Measurements from ENCODE around the gene CCDC142.

The CCDC142 gene

GRCh38 chr2:74515271-74515980 is 32.6 kb upstream of the CCDC142 start:
- TF ChIP-seq GLIS3 (CRISPR knock-in tag; IDR thresholded peaks at IDR 0.05): no peak
- TF ChIP-seq RARB (CRISPR knock-in tag; IDR thresholded peaks at IDR 0.05): no peak
- TF ChIP-seq ZNF565 (CRISPR knock-in tag; conservative IDR thresholded peaks at IDR 0.05; ENCODE audit: low read depth): no peak
- TF ChIP-seq ARNTL (CRISPR knock-in tag; IDR thresholded peaks at IDR 0.05; ENCODE audit: borderline replicate concordance, low read depth): no peak
- no peak for TF ChIP-seq ZC3H10 (CRISPR knock-in tag; IDR thresholded peaks at IDR 0.05)
- TF ChIP-seq OSR1 (CRISPR knock-in tag; IDR thresholded peaks at IDR 0.05): no peak
- no peak for TF ChIP-seq ISL1 (CRISPR knock-in tag; IDR thresholded peaks at IDR 0.05)
- no peak for TF ChIP-seq CSDC2 (CRISPR knock-in tag; IDR thresholded peaks at IDR 0.05)
- no peak for TF ChIP-seq TCF4 (CRISPR knock-in tag; IDR thresholded peaks at IDR 0.05; ENCODE audit: borderline replicate concordance)
- TF ChIP-seq PPARA (CRISPR knock-in tag; IDR thresholded peaks at IDR 0.05; ENCODE audit: borderline replicate concordance): no peak
- no peak for TF ChIP-seq CSRNP3 (CRISPR knock-in tag; IDR thresholded peaks at IDR 0.05)
- TF ChIP-seq ZNF8 (CRISPR knock-in tag; IDR thresholded peaks at IDR 0.05): no peak
- no peak for TF ChIP-seq ESRRG (CRISPR knock-in tag; IDR thresholded peaks at IDR 0.05)
- no peak for TF ChIP-seq SNAI2 (CRISPR knock-in tag; IDR thresholded peaks at IDR 0.05)
- TF ChIP-seq ZNF70 (CRISPR knock-in tag; IDR thresholded peaks at IDR 0.05): no peak
- no peak for TF ChIP-seq ZFP3 (CRISPR knock-in tag; IDR thresholded peaks at IDR 0.05)
- ATAC-seq: no peak

GRCh38 chr2:74514368-74515270 is 31.8 kb upstream of the CCDC142 start, which contains the start of gene TLX2:
TSS of gene TLX2 (plus strand) at chr2:74514450. CDS start at chr2:74514807, 357 bp downstream.
- peak; percentile 79 for ATAC-seq
- TF ChIP-seq ESRRG (CRISPR knock-in tag; IDR thresholded peaks at IDR 0.05): no peak
- no peak for TF ChIP-seq POU6F1 (CRISPR knock-in tag; IDR thresholded peaks at IDR 0.05; ENCODE audit: borderline replicate concordance, low read depth)
- TF ChIP-seq PATZ1 (CRISPR knock-in tag; IDR thresholded peaks at IDR 0.05; ENCODE audit: borderline replicate concordance): no peak
- TF ChIP-seq ZFP30 (CRISPR knock-in tag; IDR thresholded peaks at IDR 0.05): no peak
- TF ChIP-seq TCF4 (CRISPR knock-in tag; IDR thresholded peaks at IDR 0.05; ENCODE audit: borderline replicate concordance): no peak
- TF ChIP-seq CSRNP3 (CRISPR knock-in tag; IDR thresholded peaks at IDR 0.05): no peak

GRCh38 chr2:74513605-74514367 is 31.0 kb upstream of the CCDC142 start:
- peak; percentile 18 for ATAC-seq
- TF ChIP-seq SNAI2 (CRISPR knock-in tag; IDR thresholded peaks at IDR 0.05): no peak
- TF ChIP-seq ZNF565 (CRISPR knock-in tag; conservative IDR thresholded peaks at IDR 0.05; ENCODE audit: low read depth): no peak
- TF ChIP-seq ZC3H10 (CRISPR knock-in tag; IDR thresholded peaks at IDR 0.05): no peak
- TF ChIP-seq ZNF8 (CRISPR knock-in tag; IDR thresholded peaks at IDR 0.05): no peak
- no peak for TF ChIP-seq TSHZ2 (CRISPR knock-in tag; IDR thresholded peaks at IDR 0.05)
- no peak for TF ChIP-seq CREB5 (CRISPR knock-in tag; IDR thresholded peaks at IDR 0.05; ENCODE audit: low read depth)
- peak; percentile 91; the same call in 1 of the 2 replicates for TF ChIP-seq PATZ1 (CRISPR knock-in tag; IDR thresholded peaks at IDR 0.05; ENCODE audit: borderline replicate concordance)
- TF ChIP-seq ZNF70 (CRISPR knock-in tag; IDR thresholded peaks at IDR 0.05): no peak
- TF ChIP-seq PPARA (CRISPR knock-in tag; IDR thresholded peaks at IDR 0.05; ENCODE audit: borderline replicate concordance): no peak
- TF ChIP-seq TCF4 (CRISPR knock-in tag; IDR thresholded peaks at IDR 0.05; ENCODE audit: borderline replicate concordance): no peak
- no peak for TF ChIP-seq ZFP30 (CRISPR knock-in tag; IDR thresholded peaks at IDR 0.05)
